GM21381 (cell line): Measurements from ENCODE around the gene PCDHA10.
"Not testable (repeated sequence)": the region's sequence is repeated elsewhere in the genome, so short reads cannot be mapped to it uniquely, and the experiment has no call there.

ENCODE experiments used
- ATAC-seq: cut with Tn5 transposase; IDR thresholded peaks from one replicate; pipeline ENCODE4 v1.9.1; 2021; ENCODE audit warnings: mild to moderate bottlenecking, moderate library complexity; ENCODE audit not compliant: unreplicated experiment

Gene PCDHA10

GRCh38 chr5:140840978-140841962 is 14.4 kb upstream of the PCDHA10 start, which contains the start of gene PCDHA8:
PCDHA8 (plus strand) TSS chr5:140841187; CDS start chr5:140841322, 135 bp downstream.
- ATAC-seq = no peak

- ATAC-seq = no peak
Measured at GRCh38 chr5:140842798-140843733, 12.6 kb upstream of the PCDHA10 start.

- ATAC-seq = not testable (repeated sequence)
Measured at GRCh38 chr5:140848139-140849102, 7.3 kb upstream of the PCDHA10 start, which contains the start of gene PCDHA9. PCDHA9 (plus strand) TSS chr5:140848382; CDS start chr5:140848496, 114 bp downstream.

- ATAC-seq = not testable (repeated sequence)
Measured at GRCh38 chr5:140849831-140850634, 5.7 kb upstream of the PCDHA10 start.

- ATAC-seq = no peak
Measured at GRCh38 chr5:140857177-140857986, 1.7 kb downstream of the PCDHA10 start.

GRCh38 chr5:140857987-140858240 is 2.2 kb downstream of the PCDHA10 start:
- ATAC-seq = no peak

- ATAC-seq = no peak
Measured at GRCh38 chr5:140862441-140863295, 7.0 kb downstream of the PCDHA10 start.

GRCh38 chr5:140868721-140869554 is 13.2 kb downstream of the PCDHA10 start, which contains the start of gene PCDHA11:
PCDHA11 (plus strand) TSS chr5:140868957; CDS start chr5:140869104, 147 bp downstream.
- no peak for ATAC-seq

- ATAC-seq = no peak
Measured at GRCh38 chr5:140869555-140869886, 13.8 kb downstream of the PCDHA10 start.

GRCh38 chr5:140870221-140871201 is 14.8 kb downstream of the PCDHA10 start:
- no peak for ATAC-seq

- no peak for ATAC-seq
Measured at GRCh38 chr5:140875085-140876065, 19.7 kb downstream of the PCDHA10 start, which contains the start of gene PCDHA12. PCDHA12 (plus strand) TSS chr5:140875308; CDS start chr5:140875473, 165 bp downstream.

- not testable (repeated sequence) for ATAC-seq
Measured at GRCh38 chr5:140876541-140877261, 21.0 kb downstream of the PCDHA10 start.

GRCh38 chr5:140877262-140877581 is 21.5 kb downstream of the PCDHA10 start:
- ATAC-seq = no peak
